GM21737 (cell line): ENCODE data around the gene XXYLT1.
"Not testable (repeated sequence)": the region's sequence is repeated elsewhere in the genome, so short reads cannot be mapped to it uniquely, and the experiment has no call there.

Source experiments
- ATAC-seq: cut with Tn5 transposase; IDR thresholded peaks from one replicate; pipeline ENCODE4 v1.9.1; 2021; ENCODE audit warnings: mild to moderate bottlenecking, moderate library complexity; ENCODE audit not compliant: unreplicated experiment

XXYLT1 gene

GRCh38 chr3:195270817-195271409, at the start of gene XXYLT1:
XXYLT1 (minus strand) TSS chr3:195271159; CDS start chr3:195271058, 101 bp downstream.
- ATAC-seq: peak; percentile 78

GRCh38 chr3:195319060-195319459, 48.1 kb upstream of the XXYLT1 start:
- ATAC-seq: no peak

- no peak for ATAC-seq
Observed at GRCh38 chr3:195312714-195313113, 41.8 kb upstream of the XXYLT1 start.

GRCh38 chr3:195307711-195308110, 36.8 kb upstream of the XXYLT1 start:
- no peak for ATAC-seq

- no peak for ATAC-seq
Observed at GRCh38 chr3:195306369-195306768, 35.4 kb upstream of the XXYLT1 start.

- no peak for ATAC-seq
Observed at GRCh38 chr3:195302431-195302830, 31.5 kb upstream of the XXYLT1 start.

- no peak for ATAC-seq
Observed at GRCh38 chr3:195297446-195297845, 26.5 kb upstream of the XXYLT1 start.

GRCh38 chr3:195296662-195297061, 25.7 kb upstream of the XXYLT1 start:
- ATAC-seq: no peak

GRCh38 chr3:195291121-195291520, 20.2 kb upstream of the XXYLT1 start:
- ATAC-seq: no peak

- not testable (repeated sequence) for ATAC-seq
Observed at GRCh38 chr3:195290643-195291042, 19.7 kb upstream of the XXYLT1 start.

- ATAC-seq: no peak
Observed at GRCh38 chr3:195286115-195286872, 15.3 kb upstream of the XXYLT1 start.

- ATAC-seq: no peak
Observed at GRCh38 chr3:195285372-195285771, 14.4 kb upstream of the XXYLT1 start.

- no peak for ATAC-seq
Observed at GRCh38 chr3:195284842-195285241, 13.9 kb upstream of the XXYLT1 start.

- ATAC-seq: no peak
Observed at GRCh38 chr3:195282961-195283360, 12.0 kb upstream of the XXYLT1 start.

- no peak for ATAC-seq
Observed at GRCh38 chr3:195274259-195274966, 3.5 kb upstream of the XXYLT1 start.

GRCh38 chr3:195271410-195272243, 668 bp upstream of the XXYLT1 start:
- ATAC-seq: peak; percentile 69

GRCh38 chr3:195270079-195270816, 711 bp downstream of the XXYLT1 start:
- peak; percentile 20 for ATAC-seq

GRCh38 chr3:195269375-195270078, 1.4 kb downstream of the XXYLT1 start:
- ATAC-seq: no peak

GRCh38 chr3:195268576-195269309, 2.2 kb downstream of the XXYLT1 start:
- no peak for ATAC-seq
